BJ (cell line): ENCODE results near the gene MARS1. TPM values are rescaled to one million over a fixed set of nuclear protein-coding genes. Genes with fewer than 3 reads are reported as not detected.

Experiments
- CTCF ChIA-PET: fragments of 350-600 bp; formaldehyde crosslinking; extraction: SDS; loops from one replicate; lab custom pipeline; 2021; ENCODE audit warnings: antibody characterized with exemption, inconsistent platforms; lab: Yijun Ruan, JAX
- POLR2A ChIA-PET: fragments of 300-600 bp; sonication (Branson Sonifier 250); formaldehyde crosslinking; extraction: SDS; loops from one replicate; lab custom pipeline; 2021; ENCODE audit warnings: antibody characterized with exemption; lab: Charles Lee
- DNase-seq: peaks from one replicate; pipeline ENCODE4 v3.0.0-alpha.2; 2011; ENCODE audit warnings: low read depth
- H3K27me3 ChIP-seq: 2 replicates; pipeline ENCODE4 v1.6.0; 2011; ENCODE audit warnings: low read length; ENCODE audit not compliant: control insufficient read depth, insufficient read depth
- H3K36me3 ChIP-seq: 2 replicates; pipeline ENCODE4 v1.5.1; 2011; ENCODE audit warnings: low read length; ENCODE audit not compliant: control insufficient read depth, insufficient read depth
- H3K4me3 ChIP-seq: 2 replicates; pipeline ENCODE4 v1.5.1; 2011; ENCODE audit warnings: low read depth, mild to moderate bottlenecking, control low read depth, low read length
- polyA plus RNA-seq: library from polyadenylated mRNA; depleted of rRNA; stranded (reverse); fragments of >200 nt; gene quantifications from 2 replicates; pipeline ENCODE4 v1.2.3, GENCODE V29; 2011
- TF ChIP-seq, protein P1 (sequence below): IDR thresholded peaks from 2 replicates; pipeline ENCODE4 v1.5.1; 2011; ENCODE audit warnings: low read depth, mild to moderate bottlenecking, control low read depth, inconsistent platforms, low read length, moderate library complexity; ENCODE audit not compliant: insufficient read depth

MARS1 gene
- polyA plus RNA-seq, 1 experiment, result 378 TPM

DNA sequence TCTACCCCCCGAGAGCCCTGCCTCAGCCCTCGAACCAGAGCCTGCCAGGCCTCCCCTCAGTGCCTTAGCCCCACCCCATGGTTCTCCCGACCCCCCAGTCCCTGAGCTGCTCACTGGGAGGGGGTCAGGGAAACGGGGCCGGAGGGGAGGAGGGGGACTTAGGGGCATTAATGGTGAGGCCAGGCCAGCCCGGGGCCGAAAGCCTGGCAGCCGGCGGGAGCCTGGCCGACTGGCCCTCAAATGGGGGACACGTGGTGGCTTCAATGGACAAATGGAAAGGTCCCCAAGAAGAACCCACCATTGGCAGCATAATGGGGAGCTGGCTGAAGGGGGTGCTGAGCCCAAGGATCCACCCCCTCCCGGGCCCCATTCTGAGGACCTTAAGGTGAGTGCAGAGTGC is 40.3 kb downstream of the MARS1 start:
- no peak for DNase-seq
- CTCF ChIA-PET, result interaction anchor here (1.0 kb wide), 1 partner anchor 54 kb away, joined by 3 read pairs; no protein-coding TSS in a partner anchor
- H3K36me3 ChIP-seq, result peaks cover 46% of the 10 kb centered on the region

DNA sequence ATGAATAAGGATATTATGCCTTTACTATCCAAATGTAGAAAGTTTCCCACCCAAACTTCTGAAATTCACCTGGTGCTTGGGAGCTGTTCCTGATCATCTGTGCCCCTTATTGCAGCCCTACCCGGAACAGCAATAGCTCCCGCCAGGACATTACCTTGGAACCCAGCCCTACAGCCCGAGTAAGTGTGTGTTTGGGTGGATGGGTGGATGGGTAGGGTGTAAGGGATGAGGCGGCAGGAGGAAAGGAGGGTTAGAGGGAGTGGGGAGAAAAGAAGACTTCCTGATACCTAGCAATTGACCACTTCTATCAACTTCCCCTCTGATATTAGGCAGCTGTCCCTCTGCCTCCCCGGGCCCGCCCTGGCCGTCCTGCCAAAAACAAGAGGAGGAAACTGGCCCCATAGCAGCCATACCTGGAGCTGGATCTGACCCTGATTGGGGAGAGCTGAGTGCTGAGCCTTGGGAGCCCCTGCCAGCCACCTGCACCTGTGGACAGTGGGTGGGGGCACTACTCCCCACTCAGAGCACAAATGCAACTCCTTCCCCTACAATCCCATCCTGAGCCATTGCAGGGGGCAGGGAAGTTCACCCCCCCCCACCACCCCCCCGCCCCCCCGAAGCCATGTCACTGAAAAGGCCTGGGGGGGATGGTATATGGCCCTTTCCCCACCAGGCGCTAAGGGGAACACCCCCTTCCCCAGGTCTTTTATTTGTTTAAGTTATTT is 41.1 kb downstream of the MARS1 start:
- TF ChIP-seq, protein P1, sequence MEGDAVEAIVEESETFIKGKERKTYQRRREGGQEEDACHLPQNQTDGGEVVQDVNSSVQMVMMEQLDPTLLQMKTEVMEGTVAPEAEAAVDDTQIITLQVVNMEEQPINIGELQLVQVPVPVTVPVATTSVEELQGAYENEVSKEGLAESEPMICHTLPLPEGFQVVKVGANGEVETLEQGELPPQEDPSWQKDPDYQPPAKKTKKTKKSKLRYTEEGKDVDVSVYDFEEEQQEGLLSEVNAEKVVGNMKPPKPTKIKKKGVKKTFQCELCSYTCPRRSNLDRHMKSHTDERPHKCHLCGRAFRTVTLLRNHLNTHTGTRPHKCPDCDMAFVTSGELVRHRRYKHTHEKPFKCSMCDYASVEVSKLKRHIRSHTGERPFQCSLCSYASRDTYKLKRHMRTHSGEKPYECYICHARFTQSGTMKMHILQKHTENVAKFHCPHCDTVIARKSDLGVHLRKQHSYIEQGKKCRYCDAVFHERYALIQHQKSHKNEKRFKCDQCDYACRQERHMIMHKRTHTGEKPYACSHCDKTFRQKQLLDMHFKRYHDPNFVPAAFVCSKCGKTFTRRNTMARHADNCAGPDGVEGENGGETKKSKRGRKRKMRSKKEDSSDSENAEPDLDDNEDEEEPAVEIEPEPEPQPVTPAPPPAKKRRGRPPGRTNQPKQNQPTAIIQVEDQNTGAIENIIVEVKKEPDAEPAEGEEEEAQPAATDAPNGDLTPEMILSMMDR, result no peak
- H3K27me3 ChIP-seq, result no peaks in the 10 kb centered on the region
- POLR2A ChIA-PET, result no interaction called here
- DNase-seq, result no peak
- H3K36me3 ChIP-seq, result peaks cover 50% of the 10 kb centered on the region
- H3K4me3 ChIP-seq, result no peak overlapping the region
- CTCF ChIA-PET, result interaction anchor here (0.9 kb wide), 1 partner anchor 15 kb away, joined by 3 read pairs; no protein-coding TSS in a partner anchor

More for the DNA sequence above, 40.3 kb downstream of the MARS1 start:
- POLR2A ChIA-PET, result no interaction called here
- no peaks in the 10 kb centered on the region for H3K27me3 ChIP-seq
- TF ChIP-seq, protein P1, result no peak
- no peak overlapping the region for H3K4me3 ChIP-seq

DNA sequence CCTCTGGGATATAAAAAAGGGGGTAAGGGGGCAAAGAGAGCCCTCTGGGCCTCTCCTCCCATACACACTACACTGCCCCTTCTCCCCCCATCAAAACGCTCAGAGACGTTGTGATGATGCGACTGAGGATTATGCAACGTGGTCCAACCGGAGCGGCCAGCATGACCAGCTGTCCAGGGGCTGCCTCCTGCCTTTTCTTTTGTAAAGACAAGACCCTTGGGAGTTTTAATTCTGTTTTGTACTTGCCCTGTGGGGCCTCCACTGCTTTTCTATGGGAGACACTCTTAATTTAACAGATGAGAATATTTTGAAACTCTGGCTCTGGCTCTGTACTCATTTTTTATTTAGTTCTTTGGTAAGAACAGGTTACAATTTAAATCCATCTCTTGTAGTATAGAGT is 42.0 kb downstream of the MARS1 start:
- CTCF ChIA-PET, result no interaction called here

DNA sequence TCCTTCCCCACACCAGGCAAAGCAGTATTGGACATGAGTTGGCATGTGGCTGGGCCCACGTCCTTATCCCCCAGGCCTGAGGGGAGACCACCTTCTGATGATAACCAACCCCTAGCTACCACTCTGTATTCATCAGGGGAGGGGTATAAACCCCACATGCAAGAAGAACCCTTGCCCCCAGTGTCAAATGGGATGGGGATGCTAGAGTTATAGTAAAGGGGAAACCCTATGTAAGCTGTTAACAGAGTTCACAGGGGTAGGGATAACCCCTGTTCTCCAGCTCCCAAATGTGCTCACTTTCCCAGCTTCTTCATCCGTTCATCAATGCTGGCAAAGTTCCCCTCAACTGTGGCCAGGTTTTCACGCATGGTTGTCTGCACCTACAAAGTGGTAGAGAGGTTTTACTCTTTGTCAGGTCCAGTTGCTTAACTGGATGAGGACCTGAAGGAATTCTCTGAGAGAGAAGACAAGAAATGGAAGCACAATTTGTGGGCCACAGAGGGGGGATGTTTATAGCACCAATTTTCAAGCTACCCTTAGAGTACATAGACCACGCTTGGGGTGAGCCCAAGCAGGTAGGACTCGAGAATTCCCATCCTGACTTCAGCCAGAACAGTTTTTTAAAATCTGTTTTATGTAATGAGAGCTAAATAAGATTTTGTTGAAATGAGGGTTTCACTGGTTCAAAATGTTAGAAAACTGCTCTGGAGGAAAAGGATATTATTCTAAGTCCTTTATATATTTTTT is 42.7 kb downstream of the MARS1 start:
- Histone ChIP-seq H3K36me3 (peaks cover 48% of the 10 kb centered on the region), H3K27me3 (no peaks in the 10 kb centered on the region), H3K4me3 (no peak overlapping the region)
- ChIA-PET CTCF (interaction anchor here (1.1 kb wide), 1 partner anchor 13 kb away, joined by 3 read pairs; no protein-coding TSS in a partner anchor), POLR2A (interaction anchor here (0.6 kb wide), 1 partner anchor 11 kb away, joined by 4 read pairs; no protein-coding TSS in a partner anchor)
- DNase-seq, result no peak
- TF ChIP-seq, protein P1, result no peak

More for the DNA sequence above, 42.0 kb downstream of the MARS1 start:
- peaks cover 49% of the 10 kb centered on the region for H3K36me3 ChIP-seq
- no peaks in the 10 kb centered on the region for H3K27me3 ChIP-seq
- H3K4me3 ChIP-seq, result no peak overlapping the region
- TF ChIP-seq, protein P1, result no peak
- DNase-seq, result no peak
- POLR2A ChIA-PET, result interaction anchor here (0.6 kb wide), 1 partner anchor 10 kb away, joined by 4 read pairs; no protein-coding TSS in a partner anchor

DNA sequence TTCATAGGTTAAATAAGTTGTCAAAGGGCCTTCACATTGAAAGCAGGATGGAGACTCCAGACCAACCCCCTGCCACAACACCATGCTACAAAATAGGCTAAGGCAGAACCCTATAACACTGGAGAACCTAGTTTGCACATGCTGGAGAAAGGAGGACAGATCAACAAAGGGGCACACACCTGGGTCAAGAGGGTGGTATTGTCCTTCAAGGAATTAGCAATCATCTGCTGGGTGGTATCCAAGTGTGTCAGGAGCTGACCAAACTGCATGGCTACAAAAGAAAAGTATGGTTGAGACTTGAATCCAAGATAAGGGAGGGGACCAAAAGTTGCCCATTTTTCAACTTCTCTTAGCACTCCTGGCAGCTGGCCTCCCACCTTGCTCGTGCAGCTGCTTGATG is 44.0 kb downstream of the MARS1 start:
- H3K4me3 ChIP-seq, result no peak overlapping the region
- H3K36me3 ChIP-seq, result peaks cover 44% of the 10 kb centered on the region
- DNase-seq, result no peak
- ChIA-PET CTCF (interaction anchor here (0.6 to 1.1 kb wide), 2 partner anchors 13 to 101 kb away, joined by 3 read pairs; partner anchors contain the start of gene B4GALNT1), POLR2A (no interaction called here)
- TF ChIP-seq, protein P1, result no peak
- no peaks in the 10 kb centered on the region for H3K27me3 ChIP-seq
